SU-DHL-6 (cell line): ENCODE data around the gene LTK.

Experiments used
- H2AFZ ChIP-seq: fragments of 200-600 bp; sonication (generic); 2 replicates; pipeline ENCODE4 v1.6.1; 2014; ENCODE audit warnings: low read depth, mild to moderate bottlenecking, moderate library complexity, mixed read lengths, antibody characterized with exemption, low read length; ENCODE audit not compliant: severe bottlenecking
- H3F3A ChIP-seq: fragments of 200-600 bp; shearing (Covaris generic); 2 replicates; pipeline ENCODE4 v1.6.0; 2016; ENCODE audit warnings: antibody characterized with exemption, mild to moderate bottlenecking; ENCODE audit not compliant: insufficient read depth
- H3K27ac ChIP-seq: fragments of 200-600 bp; sonication (generic); 2 replicates; pipeline ENCODE4 v1.5.1; 2016; ENCODE audit warnings: low read depth, mild to moderate bottlenecking, low read length, moderate library complexity, mixed read lengths
- H3K27me3 ChIP-seq: fragments of 200-600 bp; sonication (generic), shearing (Covaris generic); 2 replicates; pipeline ENCODE4 v1.6.0; 2014; ENCODE audit warnings: mild to moderate bottlenecking, low read length
- H3K36me3 ChIP-seq: fragments of 200-600 bp; sonication (generic); 2 replicates; pipeline ENCODE4 v1.6.1; 2014; ENCODE audit warnings: mild to moderate bottlenecking, low read length, mixed read lengths
- H3K4me2 ChIP-seq: fragments of 300-600, 200-600 bp; shearing (Covaris generic), sonication (generic); 2 replicates; pipeline ENCODE4 v1.6.0; 2014; ENCODE audit warnings: low read length, low read depth, mild to moderate bottlenecking; ENCODE audit not compliant: poor library complexity, severe bottlenecking
- H3K4me3 ChIP-seq: fragments of 200-600 bp; sonication (generic); 2 replicates; pipeline ENCODE4 v1.5.1; 2014; ENCODE audit warnings: antibody characterized with exemption, low read length, mild to moderate bottlenecking, mixed read lengths; ENCODE audit not compliant: insufficient read depth, poor library complexity, severe bottlenecking
- H3K79me2 ChIP-seq: fragments of 200-600 bp; sonication (generic); 2 replicates; pipeline ENCODE4 v1.6.1; 2014; ENCODE audit warnings: mild to moderate bottlenecking, low read length, moderate library complexity; ENCODE audit not compliant: insufficient read depth
- H3K9ac ChIP-seq: fragments of 200-600 bp; sonication (generic); 2 replicates; pipeline ENCODE4 v1.7.0; 2014; ENCODE audit warnings: mild to moderate bottlenecking, low read length
- H3K9me2 ChIP-seq: fragments of 200-600 bp; sonication (generic); replicated peaks from 2 replicates; pipeline ENCODE4 v1.6.1; 2014; ENCODE audit warnings: low read length; ENCODE audit not compliant: insufficient read depth
- H3K9me3 ChIP-seq: fragments of 200-600 bp; sonication (generic); 2 replicates; pipeline ENCODE4 v1.6.1; 2014; ENCODE audit warnings: low read length, mixed read lengths; ENCODE audit not compliant: insufficient read depth
- H4K20me1 ChIP-seq: fragments of 200-600 bp; sonication (generic); 2 replicates; pipeline ENCODE4 v1.6.1; 2014; ENCODE audit warnings: low read depth, mild to moderate bottlenecking, antibody characterized with exemption, low read length, moderate library complexity, mixed read lengths
- EZH2phosphoT487 ChIP-seq: fragments of 200-600 bp; sonication (generic), shearing (Covaris generic); conservative IDR thresholded peaks from 2 replicates; pipeline ENCODE4 v1.6.1; 2018; ENCODE audit warnings: mild to moderate bottlenecking, antibody characterized with exemption, low read length, moderate library complexity, mixed read lengths
- TF ChIP-seq, protein P1 (sequence below): fragments of 200-600 bp; sonication (generic); IDR thresholded peaks from one replicate; pipeline ENCODE4 v1.5.1; 2017; ENCODE audit warnings: antibody characterized with exemption, mild to moderate bottlenecking, low read length, moderate library complexity; ENCODE audit not compliant: insufficient read depth, poor library complexity, severe bottlenecking

Gene LTK

DNA sequence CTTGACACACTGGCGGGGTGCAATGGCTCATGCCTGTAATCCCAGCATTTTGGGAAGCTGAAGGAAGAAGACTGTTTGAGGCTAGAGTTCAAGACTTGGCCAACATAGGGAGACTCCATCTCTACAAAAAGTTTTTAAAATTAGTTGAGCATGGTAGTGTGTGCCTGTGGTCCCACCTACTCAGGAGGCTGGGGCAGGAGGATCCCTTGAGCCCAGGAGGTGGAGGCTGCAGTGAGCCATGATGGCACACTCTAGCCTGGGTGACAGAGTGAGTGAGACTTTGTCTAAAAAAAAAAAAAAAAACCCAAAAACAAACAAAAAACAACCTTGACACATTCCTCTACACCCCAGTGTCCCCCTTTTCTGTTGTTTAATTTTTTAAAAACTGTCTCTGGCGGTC is 24.0 kb downstream of the LTK start:
- Histone ChIP-seq H3F3A (no peaks in the 10 kb centered on the region), H4K20me1 (no peaks in the 10 kb centered on the region), H3K27ac (no peak overlapping the region), H3K79me2 (no peaks in the 10 kb centered on the region), H2AFZ (no peak overlapping the region), H3K4me3 (no peak overlapping the region), H3K4me2 (no peak overlapping the region), H3K9ac (no peak overlapping the region), H3K27me3 (no peaks in the 10 kb centered on the region), H3K9me3 (no peaks in the 10 kb centered on the region), H3K9me2 (no peaks in the 10 kb centered on the region), H3K36me3 (no peaks in the 10 kb centered on the region)
- TF ChIP-seq EZH2phosphoT487 = no peak
- TF ChIP-seq, protein P1, sequence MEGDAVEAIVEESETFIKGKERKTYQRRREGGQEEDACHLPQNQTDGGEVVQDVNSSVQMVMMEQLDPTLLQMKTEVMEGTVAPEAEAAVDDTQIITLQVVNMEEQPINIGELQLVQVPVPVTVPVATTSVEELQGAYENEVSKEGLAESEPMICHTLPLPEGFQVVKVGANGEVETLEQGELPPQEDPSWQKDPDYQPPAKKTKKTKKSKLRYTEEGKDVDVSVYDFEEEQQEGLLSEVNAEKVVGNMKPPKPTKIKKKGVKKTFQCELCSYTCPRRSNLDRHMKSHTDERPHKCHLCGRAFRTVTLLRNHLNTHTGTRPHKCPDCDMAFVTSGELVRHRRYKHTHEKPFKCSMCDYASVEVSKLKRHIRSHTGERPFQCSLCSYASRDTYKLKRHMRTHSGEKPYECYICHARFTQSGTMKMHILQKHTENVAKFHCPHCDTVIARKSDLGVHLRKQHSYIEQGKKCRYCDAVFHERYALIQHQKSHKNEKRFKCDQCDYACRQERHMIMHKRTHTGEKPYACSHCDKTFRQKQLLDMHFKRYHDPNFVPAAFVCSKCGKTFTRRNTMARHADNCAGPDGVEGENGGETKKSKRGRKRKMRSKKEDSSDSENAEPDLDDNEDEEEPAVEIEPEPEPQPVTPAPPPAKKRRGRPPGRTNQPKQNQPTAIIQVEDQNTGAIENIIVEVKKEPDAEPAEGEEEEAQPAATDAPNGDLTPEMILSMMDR = no peak

DNA sequence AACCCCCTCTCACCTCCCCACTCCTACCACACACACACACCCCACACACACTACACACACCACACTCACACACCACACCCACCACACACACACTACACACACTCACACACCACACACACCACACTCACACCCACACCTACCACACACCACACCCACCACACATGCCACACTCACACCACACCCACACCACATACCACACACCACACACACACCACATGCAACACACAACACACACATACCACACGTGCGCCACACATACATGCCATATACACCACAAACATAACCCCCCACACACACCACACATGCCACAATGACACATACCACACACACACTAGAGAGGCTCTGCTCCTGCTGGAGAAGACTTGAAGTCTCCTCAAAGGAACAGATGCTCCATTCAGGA is 25.8 kb downstream of the LTK start:
- no peaks in the 10 kb centered on the region for H3K9me2 ChIP-seq
- H2AFZ ChIP-seq = no peak overlapping the region
- H3F3A ChIP-seq = no peaks in the 10 kb centered on the region
- no peaks in the 10 kb centered on the region for H3K27me3 ChIP-seq
- H3K79me2 ChIP-seq = no peaks in the 10 kb centered on the region
- no peaks in the 10 kb centered on the region for H3K9me3 ChIP-seq
- H4K20me1 ChIP-seq = no peaks in the 10 kb centered on the region
- H3K4me3 ChIP-seq = no peak overlapping the region
- no peaks in the 10 kb centered on the region for H3K36me3 ChIP-seq
- H3K4me2 ChIP-seq = no peak overlapping the region
- H3K27ac ChIP-seq = no peak overlapping the region
- TF ChIP-seq, protein P1 = no peak
- no peak overlapping the region for H3K9ac ChIP-seq

DNA sequence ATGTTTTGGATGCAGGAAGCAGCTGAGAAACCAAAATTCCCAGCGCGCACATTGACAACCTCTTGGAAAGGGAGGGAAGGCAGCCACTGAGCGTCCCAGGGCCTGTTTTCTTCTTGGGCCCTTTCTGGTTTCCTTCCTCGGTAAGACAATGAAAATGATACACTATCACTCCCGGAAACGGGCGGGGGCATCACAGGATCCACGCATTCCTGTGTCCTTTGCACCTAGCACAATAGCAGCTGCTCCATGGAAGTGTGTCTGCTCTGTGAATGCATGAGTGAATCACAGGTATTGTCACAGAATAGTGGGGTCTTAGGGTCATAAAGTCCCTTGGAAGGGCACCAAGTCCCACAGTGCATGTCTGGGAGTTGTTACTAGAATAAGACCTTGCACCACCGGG is 26.2 kb downstream of the LTK start:
- Histone ChIP-seq H3K9ac (no peak overlapping the region), H3K79me2 (no peaks in the 10 kb centered on the region), H2AFZ (no peak overlapping the region), H3K9me2 (no peaks in the 10 kb centered on the region), H3K27ac (no peak overlapping the region), H3K4me2 (no peak overlapping the region), H3K36me3 (no peaks in the 10 kb centered on the region), H3F3A (no peaks in the 10 kb centered on the region), H3K4me3 (no peak overlapping the region), H3K27me3 (no peaks in the 10 kb centered on the region), H4K20me1 (no peaks in the 10 kb centered on the region), H3K9me3 (no peaks in the 10 kb centered on the region)
- TF ChIP-seq, protein P1 = no peak
- TF ChIP-seq EZH2phosphoT487 = no peak

DNA sequence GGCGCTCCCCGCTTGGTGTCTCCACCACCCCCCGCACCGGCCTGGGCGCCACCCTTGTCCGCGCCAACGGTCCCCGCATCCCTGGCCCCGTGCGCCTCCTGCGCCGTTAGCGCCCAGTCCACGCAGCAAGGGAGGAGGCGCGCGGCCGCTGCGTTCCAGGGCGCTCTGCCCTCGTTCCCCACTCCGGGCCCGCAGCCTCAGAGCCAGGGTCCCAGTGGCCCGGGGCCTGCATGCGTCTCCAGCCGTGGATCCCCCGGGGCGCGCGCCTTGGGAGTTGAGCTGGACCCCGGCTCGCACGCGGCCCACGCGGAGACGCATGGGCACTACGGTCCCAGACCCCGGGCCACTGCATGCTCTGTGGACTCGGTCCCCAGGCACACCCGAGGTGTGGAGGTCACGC is 27.3 kb downstream of the LTK start:
- Histone ChIP-seq H3K27me3 (no peaks in the 10 kb centered on the region), H2AFZ (no peak overlapping the region), H3K79me2 (no peaks in the 10 kb centered on the region), H3K9me2 (no peaks in the 10 kb centered on the region), H3K27ac (no peak overlapping the region), H3K9me3 (no peaks in the 10 kb centered on the region), H3K36me3 (no peaks in the 10 kb centered on the region), H3K4me2 (no peak overlapping the region), H3K9ac (no peak overlapping the region), H4K20me1 (no peaks in the 10 kb centered on the region), H3F3A (no peaks in the 10 kb centered on the region), H3K4me3 (no peak overlapping the region)
- TF ChIP-seq EZH2phosphoT487 = no peak
- TF ChIP-seq, protein P1 = no peak
